ENCODE data around the gene GGT6.

The GGT6 gene

DNA sequence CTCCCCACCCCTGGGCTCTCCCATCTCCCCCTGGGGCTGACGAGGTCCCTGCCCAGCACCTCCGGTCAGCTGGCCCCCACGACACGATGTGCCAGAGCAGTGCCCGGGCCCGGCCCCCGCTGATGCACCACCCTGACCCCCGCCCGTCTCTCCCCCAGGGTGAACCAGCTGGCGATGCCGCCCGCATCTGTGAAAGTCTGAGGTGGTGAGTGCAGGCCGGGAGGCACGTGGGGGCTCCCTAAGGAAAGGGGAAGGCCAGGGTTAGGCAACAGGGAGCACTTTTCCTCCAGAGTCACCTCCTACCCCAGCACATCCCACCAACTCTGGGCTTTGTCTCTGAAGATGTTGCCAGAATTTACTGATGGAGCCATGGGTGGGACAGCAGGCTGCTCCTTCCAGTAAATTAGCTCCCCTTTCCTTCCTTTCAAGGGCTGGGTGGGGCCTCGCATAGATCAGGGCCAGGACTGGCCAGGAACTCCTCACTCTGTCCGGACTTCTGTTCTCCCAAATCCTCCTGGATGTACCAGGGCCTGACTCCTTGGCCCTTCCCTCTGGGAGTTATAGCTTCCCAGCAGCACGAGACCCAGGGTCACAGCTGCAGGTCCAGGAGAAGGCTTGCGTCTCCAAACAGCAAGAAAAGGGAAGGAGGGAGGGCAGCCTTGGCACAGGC lies 23.5 kb downstream of the GGT6 start:
- no peak for DNase-seq

DNA sequence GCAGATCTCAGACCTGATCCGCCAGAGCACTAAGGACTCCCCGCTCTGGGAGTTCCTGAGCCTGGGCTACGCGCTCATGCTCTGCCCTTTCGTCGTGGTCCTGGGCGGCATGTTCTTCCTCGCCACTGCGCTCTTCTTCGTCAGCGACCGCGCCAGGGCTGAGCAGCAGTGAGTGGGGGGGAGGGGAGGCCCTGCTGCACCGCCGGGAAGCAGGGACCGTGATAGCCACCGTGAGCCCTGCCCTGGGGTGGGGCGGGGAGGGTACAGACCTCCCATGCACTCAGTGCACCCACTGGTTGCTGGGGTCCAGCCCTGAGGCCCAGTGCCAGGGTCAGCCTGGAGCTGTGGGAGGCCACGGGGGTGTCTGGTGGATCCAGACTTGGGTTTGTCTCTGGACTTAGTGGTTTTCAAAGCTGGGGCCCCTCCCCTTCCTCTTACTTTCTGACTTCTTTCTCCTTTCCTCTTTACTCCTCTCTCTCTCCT lies 24.1 kb downstream of the GGT6 start:
- DNase-seq: no peak

DNA sequence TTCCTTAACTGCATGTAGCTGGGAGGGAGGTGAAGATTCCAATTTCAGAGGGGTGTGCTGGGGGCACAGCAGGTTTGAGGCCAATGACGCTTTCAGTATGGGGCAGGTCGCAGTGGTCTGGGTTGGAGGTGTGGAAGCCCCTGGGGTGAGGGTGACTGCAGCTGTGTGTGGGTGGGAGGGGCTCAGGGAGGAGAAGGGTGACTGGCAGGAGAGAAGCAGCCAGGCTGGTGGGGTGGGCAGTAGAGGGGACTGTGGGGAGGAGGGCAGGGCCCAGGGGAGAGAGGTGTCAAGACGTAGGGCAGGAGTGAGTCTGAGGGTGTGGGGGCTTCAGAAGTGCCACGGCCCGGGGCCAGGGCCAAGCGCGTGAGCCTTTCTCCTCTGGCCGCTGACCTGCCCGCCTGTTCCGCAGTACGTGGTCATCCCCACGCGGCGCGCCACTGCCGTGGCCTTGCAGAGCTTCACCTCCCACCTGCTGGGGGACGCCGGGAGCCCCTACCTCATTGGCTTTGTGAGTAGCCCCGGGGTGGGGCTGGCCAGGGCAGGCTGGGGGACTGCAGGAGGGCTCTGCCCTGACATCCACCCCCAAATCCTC lies 24.6 kb downstream of the GGT6 start:
- DNase-seq: peak; percentile 40

DNA sequence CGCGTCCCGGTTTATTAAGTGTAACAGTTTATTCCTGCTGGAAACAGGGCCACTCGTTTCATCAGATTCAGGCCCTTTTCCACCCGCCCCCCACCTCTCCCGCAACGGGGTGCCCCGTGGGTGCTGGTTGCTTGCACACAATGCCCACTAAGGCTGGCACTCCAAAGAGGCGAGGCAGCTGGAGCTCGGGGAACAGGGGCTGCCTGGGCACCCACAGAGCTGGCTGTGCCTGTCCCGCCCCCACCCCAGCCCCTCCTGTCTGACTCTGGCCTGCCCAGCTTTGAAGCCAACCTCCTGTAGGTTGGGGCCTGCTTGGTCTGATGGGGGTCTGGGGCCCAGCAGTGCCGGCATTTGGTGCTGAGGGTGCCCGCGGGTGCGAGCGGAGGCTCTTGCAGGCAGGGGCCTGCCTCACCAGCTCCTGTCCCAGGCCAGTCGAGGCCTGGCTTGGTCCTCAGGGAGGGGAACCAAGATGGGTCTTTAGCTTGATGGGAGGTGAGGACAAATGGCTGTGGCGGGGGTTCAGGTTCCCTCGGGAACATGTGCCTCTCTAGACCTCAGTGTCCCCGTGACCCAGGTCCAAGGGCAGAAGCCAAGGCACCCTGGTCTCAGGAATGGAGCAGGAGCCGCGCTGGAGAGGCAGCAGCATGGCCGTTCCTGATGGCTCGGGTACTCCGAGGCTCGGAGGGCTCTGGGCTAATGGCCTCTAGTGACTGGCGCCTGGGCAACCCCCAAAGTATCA lies 25.3 kb downstream of the GGT6 start:
- DNase-seq: peak; percentile 30

DNA sequence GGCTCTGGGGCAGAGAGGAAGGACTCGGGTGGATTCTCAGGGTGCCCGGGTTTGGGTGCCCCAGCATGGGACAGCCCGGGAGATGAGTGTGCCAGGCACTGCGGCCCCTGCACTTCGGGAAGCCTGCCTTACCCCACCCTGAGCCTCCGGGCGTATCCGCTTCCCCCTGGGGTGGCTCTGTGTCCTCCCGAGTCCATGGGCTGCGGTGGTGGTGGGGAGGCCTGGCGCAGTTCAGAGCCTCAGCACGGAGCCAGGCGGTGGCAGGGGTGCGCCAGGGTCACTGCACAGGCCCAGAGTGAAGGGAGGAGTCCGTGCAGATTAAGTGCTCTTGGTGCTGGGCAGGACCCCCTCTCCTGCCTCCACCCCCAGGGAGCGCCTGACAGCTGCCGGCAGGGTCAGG lies 25.9 kb downstream of the GGT6 start:
- peak; percentile 19 for DNase-seq

DNA sequence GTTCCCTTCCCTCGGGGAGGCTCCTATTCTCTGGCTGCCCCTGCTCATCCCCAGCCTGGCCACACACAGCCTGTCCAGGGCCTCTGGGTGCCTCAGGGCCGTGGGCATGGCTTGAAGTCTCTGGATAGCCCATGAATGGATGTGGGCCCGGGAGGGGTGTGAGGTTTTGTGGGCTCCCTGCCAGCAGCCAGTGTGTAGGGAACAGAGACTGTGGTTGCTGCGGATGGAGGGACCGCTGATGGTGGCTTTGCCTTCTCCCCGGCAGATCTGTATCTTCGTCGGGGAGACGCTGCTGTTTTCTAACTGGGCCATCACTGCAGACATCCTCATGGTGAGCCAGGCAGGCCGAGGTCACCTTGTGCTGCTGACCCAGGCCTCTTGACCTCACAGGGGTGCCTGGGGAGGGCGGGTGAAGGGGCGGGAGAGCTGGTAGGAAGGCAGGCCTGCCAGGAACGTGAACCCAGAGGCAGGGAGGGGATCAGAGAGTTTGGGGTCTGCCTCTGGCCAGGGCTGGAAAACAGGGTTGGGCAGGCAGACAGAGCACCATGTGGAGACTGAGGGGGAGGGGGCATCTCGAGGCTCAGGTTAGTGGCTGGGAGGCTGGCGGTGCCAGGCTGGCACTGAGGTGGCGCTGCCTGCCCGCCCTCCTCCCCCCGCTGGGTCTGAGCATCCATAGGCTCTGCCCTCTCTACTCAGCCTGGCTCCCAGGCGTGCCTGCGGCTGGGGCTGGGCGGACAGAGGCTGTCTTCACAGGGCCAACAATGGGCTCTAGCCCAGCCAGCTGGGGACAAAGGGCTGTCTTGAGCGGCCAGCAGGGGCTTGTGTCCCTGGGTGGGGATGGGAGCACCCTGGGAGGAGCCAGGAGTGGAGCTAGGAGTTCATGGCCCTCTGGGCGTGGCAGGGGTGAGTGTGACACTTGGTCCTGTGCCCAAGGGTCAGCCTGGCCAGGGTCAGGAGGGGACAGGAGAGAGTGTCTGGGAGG lies 26.6 kb downstream of the GGT6 start:
- DNase-seq: peak; percentile 46

DNA sequence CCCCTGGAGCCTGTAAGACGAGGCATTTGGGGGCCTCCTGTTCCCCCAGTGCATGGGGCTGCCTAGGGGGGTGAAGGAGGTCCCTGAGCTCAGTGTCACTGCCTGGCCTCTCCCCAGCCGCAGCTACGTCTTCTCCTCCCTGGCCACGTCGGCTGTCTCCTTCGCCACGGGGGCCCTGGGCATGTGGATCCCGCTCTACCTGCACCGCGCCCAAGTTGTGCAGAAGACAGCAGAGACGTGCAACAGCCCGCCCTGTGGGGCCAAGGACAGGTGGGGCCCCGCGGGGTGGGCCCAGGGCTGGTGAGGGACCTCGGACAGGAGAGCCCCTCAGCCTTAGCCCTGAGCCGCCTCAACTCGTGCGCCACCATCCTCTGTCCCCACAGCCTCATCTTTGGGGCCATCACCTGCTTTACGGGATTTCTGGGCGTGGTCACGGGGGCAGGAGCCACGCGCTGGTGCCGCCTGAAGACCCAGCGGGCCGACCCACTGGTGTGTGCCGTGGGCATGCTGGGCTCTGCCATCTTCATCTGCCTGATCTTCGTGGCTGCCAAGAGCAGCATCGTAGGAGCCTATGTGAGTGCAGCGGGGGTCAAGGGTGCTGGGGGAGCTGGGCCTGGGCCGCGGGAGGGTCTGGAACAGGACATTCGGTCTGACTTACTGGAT lies 27.4 kb downstream of the GGT6 start:
- DNase-seq: no peak

DNA sequence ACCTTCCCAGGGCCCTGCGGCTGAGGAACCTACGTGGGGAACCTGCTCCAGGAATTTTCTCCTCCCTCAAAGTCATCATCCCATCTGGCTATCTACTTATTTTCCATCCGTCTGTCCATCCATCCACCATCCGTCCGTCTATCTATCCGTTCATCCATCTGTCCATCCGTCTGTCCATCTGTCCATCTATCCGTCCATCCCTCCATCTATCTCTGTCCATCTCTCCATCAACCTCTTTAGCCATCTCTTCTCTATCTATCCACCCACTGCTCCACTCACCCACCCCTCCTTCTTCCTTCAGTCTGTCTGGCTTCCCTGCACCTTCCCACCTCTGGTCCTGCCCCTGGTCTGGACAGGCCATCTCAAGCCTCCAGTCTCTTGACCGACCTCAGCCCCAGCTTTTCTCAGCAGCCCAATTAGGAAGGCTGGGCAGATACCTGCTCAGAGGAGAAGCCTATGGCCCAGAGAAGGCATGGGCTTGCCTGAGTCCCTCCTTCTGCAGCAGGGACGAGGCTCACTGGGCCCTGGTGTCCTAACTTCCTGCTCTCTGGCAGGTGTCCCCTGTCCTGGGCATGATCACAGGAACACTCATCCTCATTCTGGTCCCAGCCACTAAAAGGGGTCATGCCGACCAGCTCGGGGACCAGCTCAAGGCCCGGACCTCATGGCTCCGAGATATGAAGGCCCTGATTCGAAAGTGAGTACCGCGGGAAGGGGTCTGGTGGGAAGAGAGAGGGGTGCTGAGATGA lies 28.2 kb downstream of the GGT6 start:
- DNase-seq: no peak

DNA sequence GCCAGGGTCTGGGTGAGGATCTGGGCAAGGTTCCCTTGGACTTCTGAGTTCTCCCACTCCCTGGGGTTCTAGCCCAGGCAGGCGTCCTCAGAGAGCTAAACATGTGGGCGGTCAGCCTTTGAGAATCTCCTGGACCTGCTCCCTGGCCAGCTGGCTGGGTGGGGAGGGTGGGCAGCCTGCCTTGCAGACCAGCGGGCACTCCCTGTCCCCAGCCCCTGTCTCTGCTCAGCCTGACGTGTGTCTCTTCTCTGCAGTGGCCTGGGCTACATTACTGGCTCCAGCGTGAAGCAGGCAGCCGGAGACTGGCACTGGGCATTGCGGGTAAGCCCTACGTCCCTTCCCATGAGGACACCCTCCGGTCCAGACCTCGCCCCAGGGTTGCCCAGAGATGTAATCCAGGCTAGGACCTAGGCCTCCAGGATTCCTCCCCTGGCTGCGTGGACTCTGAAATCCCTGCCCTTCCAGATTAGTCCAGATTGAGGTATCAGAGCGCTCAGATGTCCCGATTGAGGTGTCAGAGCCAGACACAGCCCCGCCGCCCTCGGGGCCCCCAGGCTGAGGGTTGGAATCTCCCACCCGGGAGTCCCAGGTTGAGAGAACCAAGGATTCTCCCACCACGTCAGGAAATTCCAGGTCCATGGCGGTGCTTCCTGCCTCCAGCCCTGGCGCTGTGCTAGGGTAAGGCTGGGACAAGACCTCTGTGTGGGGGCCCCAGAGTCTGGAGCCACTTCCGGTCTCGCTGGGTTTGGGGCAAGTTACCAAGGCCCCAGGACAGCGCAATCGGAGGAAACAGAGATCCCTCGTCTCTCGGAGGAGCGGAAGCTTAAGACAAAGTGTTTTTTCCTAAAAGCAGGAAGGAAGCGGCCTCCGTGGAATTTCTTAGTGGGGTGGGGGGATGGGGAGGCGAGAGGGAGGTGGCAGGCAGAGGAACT lies 29.3 kb downstream of the GGT6 start:
- no peak for DNase-seq

DNA sequence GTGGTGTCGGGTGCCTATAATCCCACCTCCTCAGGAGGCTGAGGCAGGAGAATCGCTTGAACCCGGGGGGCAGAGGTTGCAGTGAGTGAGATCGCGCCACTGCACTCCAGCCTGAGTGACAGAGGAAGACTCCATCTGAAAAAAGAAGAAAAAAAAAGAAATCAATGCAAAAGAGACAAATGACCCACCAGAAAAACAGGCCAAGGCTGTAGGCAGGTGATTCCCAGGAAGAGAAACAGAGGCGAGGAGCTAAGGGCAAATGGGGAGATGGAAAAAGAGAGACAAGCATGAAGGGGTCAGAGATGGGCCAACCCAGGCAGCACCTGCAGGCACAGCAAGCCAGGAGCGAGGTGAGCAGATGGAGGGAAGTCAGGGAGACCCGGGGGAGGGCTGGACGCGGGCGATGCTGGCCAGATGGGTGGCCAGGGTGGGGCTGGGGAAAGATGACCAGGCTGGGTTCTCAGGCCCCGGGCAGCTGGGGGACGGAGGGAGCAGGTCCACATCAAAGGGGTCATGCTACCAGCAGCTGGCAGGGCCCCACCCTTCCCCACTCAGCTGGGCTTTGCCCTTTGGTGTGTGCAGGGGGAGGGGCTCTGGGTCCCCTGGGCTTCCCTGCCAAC lies 30.7 kb downstream of the GGT6 start:
- no peak for DNase-seq

DNA sequence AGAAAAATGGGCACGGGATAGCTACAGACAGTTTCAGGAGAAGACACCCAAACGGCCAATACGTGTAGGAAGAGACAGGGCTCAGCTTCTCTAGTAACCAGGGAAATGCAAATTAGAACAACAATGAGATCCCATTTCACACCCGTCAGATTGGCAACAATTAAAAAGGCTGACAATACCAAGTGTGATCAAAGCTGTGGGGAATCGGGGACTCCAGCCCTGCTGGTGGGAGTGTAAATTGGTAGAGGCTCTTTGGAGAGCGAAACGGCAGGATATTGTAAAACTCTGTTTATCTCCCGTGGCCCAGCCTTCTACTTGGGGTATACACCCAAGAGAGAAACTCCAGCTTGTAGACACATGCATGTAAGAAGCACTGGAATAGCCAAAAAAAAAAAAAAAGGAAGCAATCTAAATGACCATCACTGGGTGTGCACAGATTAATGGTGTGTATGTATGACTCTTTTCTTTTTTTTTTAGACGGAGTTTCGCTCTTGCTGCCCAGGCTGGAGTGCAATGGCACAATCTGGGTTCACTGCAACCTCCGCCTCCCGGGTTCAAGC lies 32.7 kb downstream of the GGT6 start:
- DNase-seq: no peak

DNA sequence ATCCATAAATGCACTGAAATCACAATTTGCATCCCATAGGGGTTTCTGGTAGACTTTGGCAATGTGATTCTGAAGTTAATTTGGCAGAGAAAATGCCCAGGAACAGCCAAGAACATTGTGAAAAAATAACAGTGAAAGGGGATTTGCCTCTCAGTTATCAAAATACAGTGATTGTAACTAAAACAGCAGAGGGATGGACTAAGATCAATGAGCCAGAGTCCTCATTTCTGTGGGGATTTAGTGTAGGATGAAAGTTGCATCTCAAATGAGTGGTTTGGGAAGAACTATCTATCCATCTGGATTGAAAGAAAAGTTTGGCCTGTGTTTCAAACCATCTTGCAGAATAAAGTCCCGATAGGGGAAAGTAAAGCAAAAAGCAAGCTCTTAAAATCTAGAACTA lies 33.2 kb downstream of the GGT6 start:
- DNase-seq: no peak

DNA sequence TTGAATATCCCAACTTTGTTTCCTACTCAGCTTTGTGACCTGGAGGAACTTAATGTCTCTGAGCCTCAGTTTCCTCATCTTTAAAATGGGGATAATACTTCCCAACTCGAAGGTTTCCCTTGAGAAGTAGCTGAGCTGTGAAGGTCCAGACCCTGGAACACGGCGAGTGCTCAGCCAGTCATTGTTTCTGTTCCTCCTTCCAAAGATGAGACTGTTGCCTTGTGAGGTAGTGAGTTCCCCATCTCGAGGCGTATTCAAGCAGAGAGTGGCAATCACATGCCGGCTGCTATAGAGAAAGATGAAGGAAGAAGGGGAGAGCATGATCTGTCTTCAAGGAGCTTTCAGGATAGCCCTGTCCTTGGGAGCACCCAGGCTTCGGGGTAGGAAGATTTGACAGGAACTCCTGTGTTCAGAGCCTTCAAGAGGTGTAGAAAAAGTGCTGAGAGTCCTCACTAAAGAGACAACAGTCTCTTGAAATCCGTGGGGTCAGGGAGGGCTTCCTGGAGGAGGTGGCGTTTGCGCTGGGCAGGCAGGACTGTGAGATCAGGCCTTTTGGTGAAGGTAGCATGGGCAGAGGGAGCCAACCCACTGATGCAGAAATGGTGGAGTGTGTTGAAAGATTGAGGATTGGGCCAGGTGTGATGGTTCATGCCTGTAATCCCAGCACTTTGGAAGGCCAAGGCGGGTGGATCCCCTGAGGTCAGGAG lies 34.5 kb downstream of the GGT6 start:
- no peak for DNase-seq

DNA sequence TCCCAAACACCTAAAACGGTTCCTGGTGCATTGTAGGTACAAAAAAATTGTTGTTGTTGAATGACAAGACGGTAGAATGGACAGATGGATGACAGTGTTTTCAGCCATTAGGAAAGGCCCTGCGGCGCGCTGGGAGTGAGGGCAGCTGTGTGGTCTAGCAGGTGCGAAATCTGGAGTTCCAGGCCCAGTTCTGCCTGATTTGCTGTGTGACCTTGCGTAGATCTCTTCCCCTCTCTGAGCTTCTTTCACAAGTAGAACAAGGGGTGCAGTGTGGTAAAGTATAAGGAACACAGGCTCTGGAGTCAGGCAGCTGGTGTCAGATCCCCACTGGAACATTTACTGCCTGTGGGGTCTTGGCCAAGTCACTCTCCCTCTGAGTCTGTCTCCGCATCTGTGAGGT lies 36.4 kb downstream of the GGT6 start:
- DNase-seq: no peak

DNA sequence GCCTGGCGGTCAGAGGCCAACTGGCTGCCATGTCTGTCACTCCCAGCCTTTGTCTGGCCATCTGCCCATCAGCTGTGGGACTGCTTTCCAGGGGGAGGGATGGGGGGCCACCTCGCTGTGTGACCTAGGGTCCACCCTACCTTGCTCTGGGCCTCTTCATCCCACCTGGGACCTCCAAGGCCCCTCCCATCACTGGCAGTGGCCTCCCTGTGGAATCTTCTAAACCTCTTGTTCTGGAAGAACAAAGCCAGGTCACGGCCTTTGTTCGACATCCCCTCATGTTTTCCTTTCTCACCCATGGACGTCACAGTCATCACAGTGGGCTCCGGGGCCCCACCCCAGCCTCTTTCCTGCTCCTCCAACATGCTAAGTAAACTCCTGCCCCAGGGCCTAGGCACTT lies 37.7 kb downstream of the GGT6 start:
- peak; percentile 15 for DNase-seq

DNA sequence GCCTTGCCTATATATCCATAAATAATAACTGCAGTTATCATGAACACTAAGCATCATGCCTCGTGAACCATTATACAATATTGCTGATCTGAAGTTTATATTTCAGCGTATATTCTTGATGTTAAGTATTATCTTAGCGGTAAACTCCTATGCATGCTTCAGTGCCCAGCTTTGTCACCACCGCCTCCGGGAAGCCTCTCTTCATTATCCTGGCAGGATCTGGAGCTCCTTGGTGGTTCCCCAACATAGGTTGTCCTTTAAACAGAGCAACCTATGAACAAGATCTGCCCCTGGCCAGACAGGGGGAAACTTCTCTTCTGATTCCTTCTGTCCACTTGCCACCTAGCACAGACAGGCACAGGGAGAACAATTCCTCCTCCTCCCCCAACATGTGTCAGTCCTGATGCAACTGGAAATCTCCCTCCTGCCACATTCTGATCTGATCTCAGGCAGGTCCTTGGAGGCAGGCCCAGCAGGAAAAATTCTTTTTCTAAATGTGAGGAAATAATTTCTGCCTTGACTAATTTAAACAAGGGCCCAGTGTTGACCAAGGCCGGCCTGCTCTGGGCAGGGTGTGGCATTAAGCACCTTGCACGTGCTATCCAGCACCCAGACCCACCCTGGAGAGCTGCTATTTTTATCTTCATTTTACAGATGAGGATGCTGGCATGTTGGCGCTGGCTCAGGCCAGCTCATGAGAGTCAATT lies 39.3 kb downstream of the GGT6 start:
- DNase-seq: no peak

DNA sequence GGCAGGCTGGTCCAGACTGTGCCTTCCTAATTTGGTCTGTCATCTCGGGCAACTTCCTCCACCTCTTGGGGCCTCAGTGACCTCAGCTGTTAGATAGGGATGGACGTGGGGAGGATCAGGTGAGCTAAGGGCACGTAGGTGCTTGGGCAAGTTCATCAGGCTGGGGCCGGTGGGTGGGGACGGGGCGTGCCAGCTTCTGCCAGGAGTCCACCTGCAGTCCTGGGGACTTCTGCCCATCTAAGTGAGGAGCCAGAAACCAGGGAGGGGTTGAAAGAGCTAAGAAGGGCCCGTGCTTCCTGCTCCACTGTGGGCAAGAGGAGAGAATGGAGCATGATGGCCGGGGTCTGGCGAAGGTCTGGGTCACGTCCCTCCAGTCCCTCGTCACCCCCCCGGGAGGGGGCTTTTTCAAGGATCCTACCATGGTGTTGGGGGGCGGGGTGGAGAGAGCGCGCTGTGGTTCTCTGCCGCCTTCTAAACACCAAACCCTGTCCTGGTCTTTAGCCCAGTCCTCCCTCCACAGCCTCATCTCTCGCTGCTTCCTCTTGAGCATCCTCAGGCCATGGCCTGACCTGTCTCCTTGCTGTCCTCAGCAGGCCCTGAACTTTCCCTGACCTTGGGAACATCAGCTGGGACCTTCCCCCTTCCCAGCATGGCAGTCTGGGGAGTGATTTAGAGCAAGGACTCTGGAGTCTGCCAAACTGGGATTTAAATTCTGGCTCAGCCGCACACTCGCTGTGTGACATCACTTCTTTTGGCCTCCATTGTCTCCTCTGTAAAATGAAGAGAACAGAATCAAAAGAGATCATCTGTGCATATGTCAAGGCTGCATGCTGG lies 40.1 kb downstream of the GGT6 start:
- DNase-seq: no peak
